ENCODE results near the gene MRPL11.

Gene MRPL11

DNA sequence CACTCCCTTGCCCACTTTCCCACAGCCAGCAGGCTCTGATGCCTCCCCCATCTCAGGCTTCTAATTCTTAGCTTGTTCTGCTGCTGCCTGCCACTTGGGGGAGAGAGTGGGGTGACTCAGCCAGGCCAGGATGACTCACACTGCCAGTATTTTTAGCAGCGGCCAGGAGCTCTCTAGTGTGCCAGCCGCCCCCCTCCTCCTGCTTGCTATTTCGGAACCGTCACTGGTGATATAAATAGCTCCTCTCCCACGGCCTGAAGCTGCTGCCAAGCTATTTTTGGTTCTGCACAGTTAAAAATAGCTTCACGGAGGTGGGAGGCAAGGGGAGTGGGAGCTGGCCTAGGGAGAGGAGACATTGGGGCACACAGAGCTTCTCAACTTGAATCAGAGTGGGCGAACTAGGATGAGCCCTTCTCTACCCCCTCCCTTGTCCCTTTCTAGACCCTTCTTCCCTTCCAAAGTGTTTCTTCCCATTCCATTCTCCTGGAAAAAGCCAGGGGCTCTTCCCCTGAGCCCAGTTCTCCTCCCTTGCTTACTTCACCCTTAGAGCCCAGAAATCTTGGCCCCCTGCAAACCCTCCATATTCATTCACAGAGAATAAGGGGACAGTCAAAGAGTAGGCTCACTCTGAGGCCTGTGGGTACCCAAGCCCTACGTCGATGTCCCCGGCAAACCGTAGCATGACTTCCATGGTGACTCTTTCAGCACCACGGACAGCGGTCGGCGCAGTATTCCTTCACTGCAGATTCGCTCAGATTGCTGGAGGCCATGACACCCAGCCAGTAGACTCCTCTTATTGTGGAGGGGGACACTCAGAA, 20.3 kb downstream of the MRPL11 start:
- H3K9ac ChIP-seq = no peak overlapping the region
- peak overlapping the region; percentile 24 to 82 (median 56); a peak in 21 of 22 replicates for H3K4me2 ChIP-seq
- H3K27ac ChIP-seq = no peak overlapping the region
- H3K27me3 ChIP-seq = peaks cover 78 to 99% (median 97%) of the 10 kb centered on the region in 11 experiments
- no peak for TF ChIP-seq Cebpa-rat (IDR thresholded peaks at IDR 0.05)
- H3K9me3 ChIP-seq (replicated peaks in 1 of 11) = peaks cover 0 to 24% (median 0%) of the 10 kb centered on the region in 11 experiments; a peak in 6 of 22 replicates
- H3K4me3 ChIP-seq = no peak overlapping the region
- peaks cover 0 to 56% (median 12%) of the 10 kb centered on the region in 11 experiments; a peak in 13 of 22 replicates for H4K20me1 ChIP-seq
- no peaks in the 10 kb centered on the region for H3K36me3 ChIP-seq
- peaks cover 8 to 15% (median 11%) of the 10 kb centered on the region in 10 experiments; a peak in 18 of 20 replicates for H3K4me1 ChIP-seq

DNA sequence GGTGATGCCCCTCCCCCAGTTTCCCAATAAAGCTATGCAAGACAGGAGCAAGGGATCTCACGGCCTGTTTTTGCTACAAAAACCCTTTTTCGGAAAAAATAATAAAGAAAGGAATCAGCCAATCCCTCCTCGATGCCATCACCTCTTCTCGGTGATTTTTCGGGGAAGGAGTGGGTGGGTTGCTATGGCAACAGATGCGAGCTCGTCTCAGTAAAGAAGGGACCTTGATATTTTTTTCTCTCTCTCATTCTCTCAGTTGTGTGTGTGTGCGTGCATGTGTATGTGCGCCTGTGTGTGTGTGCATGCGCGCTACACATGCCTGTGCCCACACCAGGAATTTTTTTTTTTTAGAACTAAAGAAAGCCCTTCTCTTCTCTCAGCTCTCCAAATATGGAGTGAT, 21.6 kb downstream of the MRPL11 start:
- Histone ChIP-seq H3K4me2 (no peak overlapping the region), H3K27ac (no peak overlapping the region), H3K9ac (no peak overlapping the region), H3K27me3 (peaks cover 82 to 99% (median 97%) of the 10 kb centered on the region in 11 experiments), H3K36me3 (no peaks in the 10 kb centered on the region), H4K20me1 (peaks cover 0 to 63% (median 9%) of the 10 kb centered on the region in 11 experiments; a peak in 13 of 22 replicates), H3K9me3 (replicated peaks in 1 of 11) (peaks cover 0 to 16% (median 0%) of the 10 kb centered on the region in 11 experiments; a peak in 6 of 22 replicates), H3K4me3 (no peak overlapping the region), H3K4me1 (peaks cover 8 to 15% (median 11%) of the 10 kb centered on the region in 10 experiments; a peak in 18 of 20 replicates)
- no peak for TF ChIP-seq Cebpa-rat (IDR thresholded peaks at IDR 0.05)

DNA sequence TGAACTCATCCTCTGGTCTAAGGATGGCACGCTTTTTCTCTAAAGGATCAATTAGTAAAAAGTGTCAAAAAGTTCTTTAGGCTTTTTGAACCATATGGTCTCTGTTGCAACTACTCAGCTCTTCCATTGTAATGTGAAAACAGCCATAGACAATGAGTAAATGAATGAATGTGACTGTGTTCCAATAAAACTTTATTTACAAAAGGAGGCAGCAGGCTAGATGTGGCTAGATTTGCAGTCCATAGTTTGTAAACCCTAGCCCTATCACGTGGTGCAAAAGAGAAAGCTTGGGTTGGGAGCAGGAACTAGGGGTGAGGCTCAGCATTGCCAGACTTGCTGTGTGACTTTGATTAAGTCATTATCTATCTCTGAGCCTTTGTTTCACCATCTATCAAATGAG, 23.2 kb downstream of the MRPL11 start:
- H3K9me3 ChIP-seq (replicated peaks in 1 of 11) = peaks cover 0 to 4% (median 0%) of the 10 kb centered on the region in 11 experiments; a peak in 5 of 22 replicates
- peaks cover 92 to 100% (median 100%) of the 10 kb centered on the region in 11 experiments for H3K27me3 ChIP-seq
- TF ChIP-seq Cebpa-rat (IDR thresholded peaks at IDR 0.05) = no peak

DNA sequence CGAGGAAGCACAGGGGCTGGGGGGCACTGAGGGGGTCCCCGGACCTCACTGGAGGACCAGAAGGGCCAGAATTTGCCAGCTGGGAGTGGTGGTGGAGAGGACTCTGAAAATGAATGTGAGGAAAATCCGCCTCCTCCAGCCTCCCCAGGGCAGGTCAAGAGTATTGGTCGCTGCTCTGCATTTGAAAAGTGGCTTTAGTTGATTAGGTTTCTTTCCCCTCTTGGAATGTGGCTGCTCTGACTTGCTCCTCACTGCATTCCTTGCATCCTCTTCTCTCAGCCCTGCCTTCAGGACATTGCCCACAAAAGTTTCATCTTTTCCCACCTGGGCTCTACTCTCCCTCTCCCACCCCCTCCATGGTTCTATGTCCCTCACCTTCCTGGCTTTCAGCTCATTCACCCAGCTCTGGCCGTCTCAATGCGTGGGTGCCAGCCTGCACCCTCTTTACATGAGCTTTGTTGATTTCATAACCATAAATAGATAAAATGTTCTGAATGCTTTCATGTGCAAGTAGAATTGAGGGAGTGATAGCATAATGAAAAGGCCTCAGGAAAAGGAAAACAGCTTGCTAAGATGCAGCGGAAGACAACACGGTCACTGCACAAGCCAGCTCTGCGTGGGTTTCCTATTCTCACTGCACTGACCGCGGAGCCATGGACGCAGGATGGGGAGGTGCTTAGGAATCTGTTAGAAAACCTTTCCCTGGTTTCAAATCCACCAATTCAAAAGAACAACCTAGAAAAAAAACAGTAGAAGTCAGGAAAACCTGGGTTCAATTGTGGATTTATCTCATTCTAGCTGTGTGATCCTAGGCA, 24.3 kb downstream of the MRPL11 start:
- no peak overlapping the region for H3K4me2 ChIP-seq
- no peaks in the 10 kb centered on the region for H3K9me3 ChIP-seq (replicated peaks in 1 of 11)
- no peaks in the 10 kb centered on the region for H3K36me3 ChIP-seq
- H3K9ac ChIP-seq = no peak overlapping the region
- TF ChIP-seq Cebpa-rat (IDR thresholded peaks at IDR 0.05) = no peak
- H3K4me1 ChIP-seq = peaks cover 8 to 18% (median 12%) of the 10 kb centered on the region in 10 experiments; a peak in 18 of 20 replicates
- peaks cover 0 to 70% (median 8%) of the 10 kb centered on the region in 11 experiments; a peak in 13 of 22 replicates for H4K20me1 ChIP-seq
- H3K27me3 ChIP-seq = peaks cover 92 to 100% (median 100%) of the 10 kb centered on the region in 11 experiments
- H3K27ac ChIP-seq = no peak overlapping the region
- no peak overlapping the region for H3K4me3 ChIP-seq

More for the DNA sequence above, 23.2 kb downstream of the MRPL11 start:
- no peak overlapping the region for H3K27ac ChIP-seq
- no peaks in the 10 kb centered on the region for H3K36me3 ChIP-seq
- no peak overlapping the region for H3K4me3 ChIP-seq
- peaks cover 0 to 63% (median 8%) of the 10 kb centered on the region in 11 experiments; a peak in 13 of 22 replicates for H4K20me1 ChIP-seq
- H3K4me2 ChIP-seq = no peak overlapping the region
- H3K9ac ChIP-seq = no peak overlapping the region
- peaks cover 8 to 15% (median 11%) of the 10 kb centered on the region in 10 experiments; a peak in 18 of 20 replicates for H3K4me1 ChIP-seq

DNA sequence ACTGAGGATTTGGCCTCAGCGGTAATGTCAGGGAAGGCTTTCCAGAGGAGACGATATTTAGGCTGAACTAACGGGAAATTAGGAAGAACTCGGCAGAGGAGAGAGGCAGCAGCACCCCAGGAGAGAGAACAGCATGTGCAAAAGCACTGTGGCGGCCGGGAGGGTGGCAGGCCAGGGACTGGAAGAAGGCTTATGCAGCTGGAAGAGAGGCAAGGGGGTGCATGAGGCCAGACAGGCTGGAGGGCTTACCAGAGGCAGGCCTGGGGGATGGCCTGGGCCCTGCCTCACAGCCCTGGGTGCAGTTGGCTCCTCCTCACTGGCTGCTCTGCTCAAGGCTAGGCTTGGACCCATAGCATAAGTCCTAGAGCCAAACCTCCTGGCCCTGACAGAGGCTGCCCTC, 25.5 kb downstream of the MRPL11 start:
- no peak overlapping the region for H3K9ac ChIP-seq
- H3K36me3 ChIP-seq = no peaks in the 10 kb centered on the region

DNA sequence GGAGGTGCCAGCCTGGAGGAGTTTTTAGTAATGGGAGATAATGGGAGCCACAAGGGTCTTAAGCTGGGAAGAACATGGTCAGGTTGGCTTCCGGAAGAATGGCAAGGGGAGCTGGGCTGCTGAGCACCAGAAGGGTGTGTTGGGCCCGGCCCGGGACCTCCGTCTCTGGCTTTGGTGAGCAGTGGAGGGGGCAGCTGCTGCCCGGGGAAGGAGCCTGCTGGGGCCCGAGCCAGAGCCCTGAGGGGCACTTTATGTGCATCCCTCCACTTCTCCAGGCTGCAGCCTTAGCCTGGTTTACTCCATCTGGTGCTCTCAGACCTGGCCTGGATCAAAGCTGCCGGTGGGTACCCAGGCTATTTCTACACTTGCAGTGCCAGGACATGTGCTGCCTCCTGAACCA, 26.5 kb downstream of the MRPL11 start:
- no peaks in the 10 kb centered on the region for H3K9me3 ChIP-seq (replicated peaks in 1 of 11)
- peaks cover 0 to 56% (median 8%) of the 10 kb centered on the region in 11 experiments; a peak in 11 of 22 replicates for H4K20me1 ChIP-seq
- no peak overlapping the region for H3K4me3 ChIP-seq
- H3K4me2 ChIP-seq = no peak overlapping the region
- H3K27ac ChIP-seq = no peak overlapping the region
- H3K36me3 ChIP-seq = no peaks in the 10 kb centered on the region
- no peak for TF ChIP-seq Cebpa-rat (IDR thresholded peaks at IDR 0.05)
- H3K27me3 ChIP-seq = peaks cover 86 to 88% (median 87%) of the 10 kb centered on the region in 11 experiments
- no peak overlapping the region for H3K9ac ChIP-seq
- peaks cover 0 to 8% (median 2%) of the 10 kb centered on the region in 10 experiments; a peak in 7 of 20 replicates for H3K4me1 ChIP-seq

More for the DNA sequence above, 25.5 kb downstream of the MRPL11 start:
- no peak for TF ChIP-seq Cebpa-rat (IDR thresholded peaks at IDR 0.05)
- Histone ChIP-seq H3K4me1 (peaks cover 4 to 15% (median 9%) of the 10 kb centered on the region in 10 experiments; a peak in 18 of 20 replicates), H3K27ac (no peak overlapping the region), H4K20me1 (peaks cover 0 to 63% (median 8%) of the 10 kb centered on the region in 11 experiments; a peak in 13 of 22 replicates), H3K9me3 (replicated peaks in 1 of 11) (no peaks in the 10 kb centered on the region), H3K4me3 (no peak overlapping the region), H3K4me2 (no peak overlapping the region), H3K27me3 (peaks cover 93 to 98% (median 97%) of the 10 kb centered on the region in 11 experiments)

DNA sequence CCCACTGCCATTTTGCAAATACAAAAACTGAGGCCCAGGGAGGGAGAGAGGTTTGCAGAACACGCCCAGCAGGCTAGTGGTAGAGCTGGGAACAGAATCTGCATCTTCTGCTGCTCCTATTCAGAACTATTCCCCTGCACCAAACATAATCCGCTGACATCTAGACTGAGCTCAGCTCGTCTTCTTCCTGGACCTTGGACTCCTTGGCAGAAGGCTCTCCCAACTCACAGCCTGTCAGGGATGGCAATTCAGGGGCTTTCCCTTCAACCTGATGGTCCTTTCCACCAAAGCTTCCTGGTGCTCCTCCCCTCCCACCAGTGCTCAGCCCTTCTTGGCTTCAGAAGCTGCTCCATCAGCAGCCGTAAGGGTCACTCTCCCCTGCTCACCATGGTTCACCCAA, 27.3 kb downstream of the MRPL11 start:
- no peaks in the 10 kb centered on the region for H3K9me3 ChIP-seq (replicated peaks in 1 of 11)
- H4K20me1 ChIP-seq = peaks cover 0 to 56% (median 8%) of the 10 kb centered on the region in 11 experiments; a peak in 11 of 22 replicates
- no peak overlapping the region for H3K4me2 ChIP-seq
- H3K4me3 ChIP-seq = no peak overlapping the region
- H3K9ac ChIP-seq = no peak overlapping the region
- H3K27ac ChIP-seq = no peak overlapping the region
- peaks cover 0 to 8% (median 2%) of the 10 kb centered on the region in 10 experiments; a peak in 7 of 20 replicates for H3K4me1 ChIP-seq
- H3K36me3 ChIP-seq = no peaks in the 10 kb centered on the region
- H3K27me3 ChIP-seq = peaks cover 78 to 80% (median 79%) of the 10 kb centered on the region in 11 experiments
- TF ChIP-seq Cebpa-rat (IDR thresholded peaks at IDR 0.05) = no peak

DNA sequence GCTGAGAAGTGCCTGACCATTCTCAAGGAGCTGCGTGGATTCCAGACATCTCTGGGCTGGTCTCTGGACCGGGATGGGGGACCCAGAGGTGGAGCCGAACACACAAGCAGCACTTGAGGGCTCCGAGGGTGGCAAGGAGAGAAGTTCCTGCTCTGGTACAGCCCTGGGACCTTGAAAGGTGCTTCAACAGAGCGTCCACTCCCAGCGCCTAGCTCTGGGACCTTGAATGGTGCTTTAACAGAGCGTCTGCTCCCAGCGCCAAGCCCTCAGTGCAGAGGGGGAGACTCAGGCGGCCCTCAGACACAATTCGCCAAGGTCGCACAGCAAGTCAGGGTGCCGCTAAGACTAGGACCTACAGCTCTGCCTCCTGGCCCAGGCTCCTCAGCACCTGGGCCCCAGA, 28.5 kb downstream of the MRPL11 start:
- no peak for TF ChIP-seq Cebpa-rat (IDR thresholded peaks at IDR 0.05)
- Histone ChIP-seq H3K9ac (no peak overlapping the region), H4K20me1 (peaks cover 0 to 56% (median 8%) of the 10 kb centered on the region in 11 experiments; a peak in 11 of 22 replicates), H3K4me3 (no peak overlapping the region), H3K27ac (no peak overlapping the region), H3K9me3 (replicated peaks in 1 of 11) (no peaks in the 10 kb centered on the region), H3K27me3 (peaks cover 66 to 68% (median 68%) of the 10 kb centered on the region in 11 experiments), H3K36me3 (no peaks in the 10 kb centered on the region), H3K4me2 (no peak overlapping the region), H3K4me1 (peaks cover 0 to 8% (median 2%) of the 10 kb centered on the region in 10 experiments; a peak in 7 of 20 replicates)
